ENCODE results near the gene MPPE1. TPM values are rescaled to one million over a fixed set of nuclear protein-coding genes. Genes with fewer than 3 reads are reported as not detected.

Gene MPPE1
- 10.7 and 17.8 TPM in 2 replicates for total RNA-seq

GRCh38 chr18:11908182-11909060 is at the start of gene MPPE1:
MPPE1 (minus strand) TSS chr18:11908317; CDS start chr18:11897264, 11,053 bp downstream.

GRCh38 chr18:11851146-11851805 is 56.8 kb downstream of the MPPE1 start, which contains the start of gene CHMP1B:
CHMP1B (plus strand) TSS chr18:11851413; CDS start chr18:11851512, 99 bp downstream.

Other genes with a start within 250 kb of the MPPE1 start
- 0.09 and 0.47 TPM in 2 replicates for gene GNAL, start 219.1 kb downstream of the MPPE1 start, total RNA-seq
- gene CHMP1B, start 56.9 kb downstream of the MPPE1 start, total RNA-seq, result 58.5 and 66.3 TPM in 2 replicates
- 7.1 and 8.2 TPM in 2 replicates for gene IMPA2, start 73.2 kb upstream of the MPPE1 start, total RNA-seq
- gene ANKRD62, start 185.5 kb upstream of the MPPE1 start, total RNA-seq, result not detected in 2 replicates

Measured in endothelial cell of coronary artery (primary cell).